ENCODE data around the gene DCTN5.
"Not testable (repeated sequence)": the region's sequence is repeated elsewhere in the genome, so short reads cannot be mapped to it uniquely, and the experiment has no call there.

The DCTN5 gene

DNA sequence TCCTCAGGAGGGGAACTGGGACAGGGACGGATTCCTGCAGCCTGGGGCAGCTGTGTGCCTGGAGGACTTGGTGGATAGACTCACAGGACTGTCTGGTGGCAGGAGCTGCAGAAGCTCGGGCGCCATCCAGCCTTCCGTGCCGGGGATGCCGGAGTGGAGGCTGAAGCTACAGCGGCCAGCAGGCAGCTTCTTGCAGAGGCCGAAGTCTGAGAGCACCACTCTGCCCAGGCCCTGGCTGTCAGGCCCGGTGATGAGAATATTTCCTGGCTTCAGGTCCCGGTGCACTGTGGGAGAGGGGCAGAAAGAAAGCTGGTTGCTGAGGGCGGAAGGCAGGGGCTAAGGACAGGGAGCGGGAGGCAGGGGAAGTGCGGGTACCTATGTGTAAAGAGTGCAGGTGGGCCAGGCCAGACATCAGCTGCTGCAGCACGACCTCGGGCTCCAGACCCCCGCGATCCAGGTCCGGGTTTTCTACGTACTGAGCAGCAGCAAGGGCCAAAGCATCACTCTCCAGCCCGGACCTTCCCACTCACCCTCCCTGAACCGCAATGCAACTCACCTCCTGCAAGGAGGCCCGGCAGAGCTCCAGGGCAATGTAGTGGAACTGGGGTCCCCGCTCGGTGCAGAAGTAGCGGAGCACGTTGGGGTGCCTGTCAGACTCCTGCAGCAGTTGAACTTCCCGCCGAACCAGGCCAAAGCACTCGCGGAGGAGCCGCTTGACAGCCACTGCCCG is 53.5 kb downstream of the DCTN5 start:
- no peak for DNase-seq

DNA sequence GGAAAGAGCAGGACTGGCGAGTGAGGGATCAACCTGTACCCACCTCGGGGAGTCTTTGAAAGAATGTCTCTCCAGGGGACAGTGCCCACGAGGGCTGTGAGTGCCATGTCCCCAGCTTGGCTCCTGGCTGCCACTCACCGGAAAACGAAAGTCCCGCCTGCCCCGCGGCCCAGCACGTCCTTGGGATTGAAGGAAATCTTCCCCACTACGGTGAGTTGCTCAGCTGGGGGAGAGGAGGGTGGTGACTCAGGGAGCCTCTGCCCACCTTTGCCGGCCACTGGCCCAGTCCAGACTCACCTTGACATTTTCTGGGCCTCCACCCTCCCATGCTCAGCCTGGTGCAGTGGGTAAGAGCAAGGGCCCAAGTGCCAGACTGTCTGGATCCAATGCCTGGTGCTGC is 54.5 kb downstream of the DCTN5 start:
- DNase-seq = no peak

DNA sequence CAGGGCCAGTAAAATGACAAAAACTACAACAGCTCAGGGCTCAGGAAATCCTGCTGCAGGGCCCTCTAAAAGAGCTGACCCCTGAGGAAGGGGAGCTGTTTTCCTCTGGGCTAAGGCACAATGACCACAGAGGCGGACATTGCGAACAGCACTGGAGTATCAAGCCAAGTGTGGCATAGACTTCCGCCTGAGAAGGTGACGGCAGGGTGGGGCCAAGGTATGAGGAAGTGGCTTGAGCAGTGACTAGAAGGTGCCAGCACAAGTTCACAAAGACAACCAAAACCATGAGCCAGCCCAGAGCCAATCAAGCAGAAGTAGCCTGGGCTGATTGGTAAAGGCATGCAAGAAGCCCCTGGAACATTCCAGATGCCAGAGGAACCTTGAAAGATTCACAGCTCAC is 57.8 kb downstream of the DCTN5 start:
- peak; percentile 23 for DNase-seq

DNA sequence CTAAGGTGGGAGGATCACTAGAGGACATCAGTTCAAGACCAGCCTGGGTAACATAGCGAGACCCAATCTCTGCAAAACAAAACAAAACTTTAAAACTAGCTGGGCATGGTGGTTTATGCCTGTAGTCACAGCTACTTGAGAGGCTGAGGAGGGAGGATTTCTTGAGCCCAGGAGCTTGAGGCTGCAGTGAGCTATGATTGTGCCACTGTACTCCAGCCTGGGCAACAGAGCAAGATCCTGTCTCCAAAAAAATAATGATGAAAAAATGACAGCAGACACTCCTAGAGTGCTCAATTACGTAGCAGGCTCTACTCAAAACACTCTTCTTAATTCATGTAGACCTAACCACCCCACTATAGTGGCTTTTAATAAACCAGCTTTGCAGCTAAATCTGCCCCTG is 58.8 kb downstream of the DCTN5 start:
- no peak for DNase-seq

DNA sequence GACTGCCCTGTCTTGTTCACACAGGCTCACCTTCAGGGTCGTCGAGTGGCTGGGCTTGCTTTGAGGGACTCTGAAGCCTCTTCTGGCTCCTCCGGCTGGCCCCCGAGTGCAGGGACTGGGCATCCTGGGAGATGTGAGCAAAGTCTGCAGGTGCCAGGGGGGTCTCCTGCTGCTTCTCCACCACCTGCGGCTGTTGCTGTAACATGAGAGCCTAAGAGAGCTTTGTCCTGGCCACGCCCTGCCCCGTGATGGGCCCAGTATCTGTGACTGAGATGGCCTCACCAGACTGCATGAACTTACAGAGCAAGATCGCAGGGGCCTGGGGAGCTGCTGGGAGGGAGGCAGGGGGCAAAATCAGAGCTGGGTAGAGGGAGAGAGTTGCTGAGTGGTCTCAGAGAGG is 59.2 kb downstream of the DCTN5 start:
- DNase-seq = no peak

DNA sequence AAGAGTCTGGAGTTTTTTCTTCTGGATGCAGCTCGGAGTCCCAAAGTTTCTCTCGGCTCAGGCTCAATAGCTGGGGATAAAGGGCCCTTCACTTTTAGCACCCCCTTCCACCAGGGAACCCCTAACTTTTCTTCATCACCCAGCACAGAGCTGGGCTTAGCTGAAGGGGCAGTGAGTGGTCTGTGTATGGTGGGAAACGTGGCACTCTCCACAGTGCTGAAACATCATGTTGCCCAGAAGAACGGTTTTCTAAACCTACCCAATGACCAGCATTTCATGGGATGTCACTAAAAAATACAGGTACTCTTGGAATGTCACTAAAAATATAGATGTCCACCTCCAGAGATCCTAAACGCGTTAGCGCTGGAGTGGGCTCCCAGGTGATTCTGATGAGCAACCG is 59.8 kb downstream of the DCTN5 start:
- no peak for DNase-seq

DNA sequence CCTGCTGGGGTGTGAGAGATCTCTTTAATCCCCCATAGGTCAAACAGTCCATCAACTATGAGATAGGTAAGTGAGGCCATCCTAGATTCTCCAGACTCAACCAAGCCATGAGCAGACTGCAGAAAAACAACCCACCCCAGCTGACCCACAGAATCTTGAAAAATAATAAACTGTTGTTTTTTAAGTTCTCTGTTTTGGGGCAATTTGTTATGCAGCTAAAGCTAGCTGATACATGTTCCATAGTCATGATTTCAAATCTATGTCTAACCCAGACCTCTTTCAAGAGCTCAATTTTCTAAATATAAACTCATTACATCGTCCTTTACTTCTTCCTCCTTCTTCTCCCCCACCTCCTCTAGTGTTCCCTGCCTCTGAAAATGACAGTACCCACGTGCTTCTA is 61.7 kb downstream of the DCTN5 start:
- DNase-seq = no peak

DNA sequence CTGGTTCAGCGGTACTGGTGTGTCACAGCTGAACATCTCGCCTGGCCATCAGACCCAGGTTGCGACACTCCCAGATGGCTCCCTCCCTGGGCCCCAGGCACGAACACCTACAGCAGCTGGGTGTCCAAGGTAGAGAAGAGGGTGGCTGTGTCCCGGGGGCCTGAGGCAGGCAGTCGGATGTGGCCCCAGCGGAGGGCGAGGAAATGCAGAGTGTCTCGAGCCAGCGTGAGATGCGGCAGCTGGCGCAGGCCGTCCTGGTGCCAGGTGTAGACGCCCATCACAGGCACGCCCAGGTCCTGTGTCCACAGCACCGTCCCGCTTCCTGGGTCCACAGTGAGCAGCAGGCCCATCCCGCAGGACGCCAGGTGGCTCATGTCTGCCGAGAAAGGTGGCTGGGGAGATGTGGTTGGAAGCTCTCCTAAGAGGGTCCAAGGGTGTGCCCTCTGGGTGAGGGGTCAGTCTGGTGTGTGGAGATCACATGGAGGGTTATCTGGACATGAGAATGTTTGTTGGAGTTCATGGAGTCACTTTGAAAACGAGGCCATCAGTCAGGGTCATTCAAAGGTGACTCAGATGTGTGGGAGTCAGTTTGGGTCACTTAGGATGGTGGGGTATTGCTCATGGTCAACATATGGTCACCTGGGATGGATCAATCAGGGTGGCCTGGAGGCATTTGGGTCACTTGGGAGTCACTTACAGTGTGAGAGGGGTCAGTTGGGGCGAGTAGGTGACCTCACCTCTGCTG is 63.7 kb downstream of the DCTN5 start:
- no peak for DNase-seq

DNA sequence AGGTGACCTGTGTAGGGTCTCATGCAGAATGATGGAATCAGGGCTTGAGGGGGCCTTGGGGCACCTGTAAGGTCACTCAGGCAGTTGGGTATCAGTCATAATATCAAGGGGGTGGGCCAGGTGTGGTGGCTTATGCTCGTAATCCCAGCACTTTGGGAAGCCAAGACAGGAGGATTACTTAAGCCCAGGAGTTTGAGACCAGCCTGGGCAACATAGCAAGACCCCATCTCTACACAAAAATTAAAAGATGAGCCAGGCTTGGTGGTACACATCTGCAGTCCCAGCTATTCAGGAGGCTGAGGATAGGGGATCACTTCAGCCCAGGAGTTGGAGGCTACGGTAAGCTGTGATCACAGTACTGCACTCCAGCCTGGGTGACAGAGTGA is 64.2 kb downstream of the DCTN5 start:
- no peak for DNase-seq

DNA sequence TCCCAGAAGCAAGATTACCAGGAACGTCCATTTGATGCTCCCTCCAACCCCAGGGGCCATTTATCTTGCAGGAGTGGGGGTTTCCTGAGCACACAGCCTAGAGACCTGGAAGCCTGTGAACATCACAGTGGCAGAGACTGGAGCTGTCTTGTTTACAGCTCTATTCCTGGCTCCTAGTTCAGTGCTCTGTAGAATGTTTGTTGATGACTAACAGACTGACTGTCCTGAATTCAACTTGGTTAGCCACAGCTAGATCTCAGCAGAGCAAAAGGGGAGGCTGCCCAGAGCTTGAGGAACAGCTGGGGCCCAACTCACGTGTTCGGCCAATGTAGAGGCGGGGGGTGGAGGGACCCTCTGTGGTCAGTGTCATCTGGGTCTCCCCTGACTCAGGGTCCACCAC is 65.2 kb downstream of the DCTN5 start:
- no peak for DNase-seq

DNA sequence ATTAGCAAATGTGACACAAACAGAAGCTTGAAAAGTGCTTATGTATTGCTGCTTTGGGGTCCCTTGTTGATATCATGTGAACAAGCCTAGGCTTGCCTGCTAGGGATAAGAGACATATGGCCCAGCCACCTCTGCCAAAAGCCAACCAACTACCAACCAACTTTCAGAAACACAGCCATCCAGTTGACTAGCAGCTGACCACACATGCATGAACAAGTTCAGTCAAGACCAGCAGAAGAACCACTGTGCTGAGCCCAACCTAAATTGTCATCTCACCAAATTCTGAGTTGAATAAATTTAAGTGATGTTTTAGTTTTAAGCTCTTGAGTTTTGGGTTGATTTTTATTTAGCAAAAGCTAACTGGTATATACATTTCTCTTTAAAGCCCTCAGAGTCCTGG is 68.3 kb downstream of the DCTN5 start:
- DNase-seq = no peak

DNA sequence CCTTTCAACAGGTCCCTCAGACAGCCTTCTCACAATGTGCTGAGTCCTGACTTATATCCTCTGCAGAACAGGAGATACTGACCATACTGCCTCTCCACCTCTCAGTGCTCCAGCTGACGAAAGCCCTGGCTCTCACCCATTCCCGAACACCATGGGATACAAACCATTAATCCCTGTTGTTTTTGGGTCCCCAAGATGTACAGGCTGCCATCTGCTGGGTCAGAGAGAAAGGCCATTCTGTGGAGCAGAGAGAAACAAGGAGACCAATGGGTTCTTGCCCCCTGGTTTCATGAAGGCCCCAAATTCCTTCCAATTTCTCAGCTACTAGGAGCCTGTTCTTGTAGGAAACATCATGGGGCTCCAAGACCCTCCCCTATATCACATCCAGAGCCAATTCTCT is 68.7 kb downstream of the DCTN5 start:
- no peak for DNase-seq

DNA sequence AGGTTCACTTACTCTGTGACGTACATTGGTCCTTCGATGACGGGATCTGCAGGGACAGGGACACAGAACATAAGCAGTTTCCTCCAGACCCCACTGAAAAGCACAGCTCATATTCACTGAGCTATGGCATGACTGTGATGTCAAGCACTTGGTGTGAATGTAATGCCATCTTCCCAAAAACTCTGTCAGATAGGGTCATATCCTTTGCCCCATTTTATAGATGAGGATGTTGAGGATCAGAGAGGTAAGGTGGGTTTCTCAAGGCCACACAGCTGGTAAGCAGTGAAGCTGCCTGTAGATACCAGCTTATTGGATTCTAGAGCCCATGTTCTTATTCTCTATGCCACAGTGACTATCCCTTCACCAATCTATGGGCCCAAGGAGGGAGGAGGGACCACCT is 69.2 kb downstream of the DCTN5 start:
- DNase-seq = no peak

DNA sequence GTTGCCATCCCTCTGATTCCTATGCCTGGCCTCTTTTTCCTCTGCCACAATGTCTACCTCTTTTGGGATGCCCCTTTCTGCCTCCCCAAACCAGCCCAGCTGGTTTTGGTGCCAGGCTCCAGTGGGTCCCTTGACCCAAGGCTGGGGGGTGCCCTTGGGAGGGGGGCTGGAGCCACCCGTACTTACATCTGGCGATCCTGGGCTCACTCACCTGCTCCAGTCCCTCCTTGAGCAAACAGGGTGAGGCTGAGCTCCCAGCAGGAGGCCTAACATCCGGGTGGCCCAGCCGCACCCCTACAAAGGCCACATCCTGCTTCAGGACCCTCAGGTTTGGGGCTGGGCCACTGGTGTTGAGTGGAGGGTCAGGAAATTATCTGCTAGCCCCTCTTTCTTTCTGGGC is 70.5 kb downstream of the DCTN5 start:
- DNase-seq = no peak

DNA sequence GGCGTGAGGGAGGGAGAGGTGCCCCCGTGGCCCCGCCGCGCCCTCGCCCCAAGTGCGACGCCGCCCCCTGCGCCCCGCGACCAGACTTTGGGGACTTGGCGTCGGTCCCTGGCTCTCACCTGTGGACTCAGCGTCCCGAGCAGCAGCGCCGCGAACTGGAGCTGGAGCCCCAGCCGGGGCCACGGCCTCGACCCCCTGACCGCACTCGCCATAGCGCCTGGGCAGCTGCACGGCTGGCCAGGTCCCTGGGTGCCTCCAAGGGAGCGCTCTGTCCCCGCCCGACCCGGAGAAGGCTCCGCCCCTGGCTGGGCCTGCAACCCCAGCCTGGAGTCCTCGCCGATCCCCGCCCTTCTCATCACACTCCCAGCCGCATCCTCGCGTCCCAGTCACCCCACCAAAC is 71.7 kb downstream of the DCTN5 start, which contains the start of gene ERN2:
ERN2 (minus strand) TSS at position 247 of the 400 bp plus-strand sequence; CDS start at position 212, 35 bp downstream.
- no peak for DNase-seq

DNA sequence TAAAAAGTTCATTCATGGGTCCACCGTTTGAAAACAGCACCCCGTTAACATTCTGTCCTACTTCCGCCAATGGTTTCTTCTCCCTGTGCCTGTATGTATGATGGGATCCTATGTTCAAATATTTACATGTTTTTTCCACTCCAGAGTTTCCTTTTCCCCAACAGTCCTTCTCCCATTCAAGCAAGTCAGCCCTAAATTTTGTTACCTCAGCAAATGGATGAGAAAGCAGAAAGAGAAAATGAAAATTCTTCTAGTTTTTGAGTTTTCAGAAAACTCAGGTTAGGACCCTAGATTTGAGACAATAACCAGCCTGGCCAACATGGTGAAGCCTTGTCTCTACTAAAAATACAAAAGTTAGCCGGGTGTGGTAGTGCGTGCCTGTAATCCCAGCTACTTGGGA is 75.2 kb downstream of the DCTN5 start:
- DNase-seq = no peak

DNA sequence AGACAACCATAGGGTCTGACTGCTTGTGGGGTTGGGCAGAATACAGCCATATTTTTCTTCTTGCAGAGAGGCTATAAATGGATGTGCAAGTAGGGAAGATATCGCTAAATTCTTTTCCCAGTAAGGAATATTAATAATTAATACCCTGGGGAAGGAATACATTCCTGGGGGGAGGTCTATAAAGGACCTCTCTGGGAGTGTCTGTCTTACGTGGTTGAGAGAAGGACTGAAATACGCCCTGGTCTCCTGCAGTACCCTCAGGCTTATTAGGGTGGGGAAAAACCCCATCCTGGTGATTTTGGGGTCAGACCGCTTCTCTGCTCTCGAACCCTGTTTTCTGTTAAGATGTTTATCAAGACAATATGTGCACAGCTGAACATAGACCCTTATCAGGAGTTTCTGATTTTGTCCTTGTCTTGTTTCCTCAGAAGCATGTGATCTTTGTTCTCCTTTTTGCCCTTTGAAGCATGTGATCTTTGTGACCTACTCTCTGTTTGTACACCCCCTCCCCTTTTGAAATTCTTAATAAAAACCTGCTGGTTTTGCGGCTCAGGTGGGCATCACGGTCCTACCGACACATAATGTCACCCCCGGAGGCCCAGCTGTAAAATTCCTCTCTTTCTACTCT is 81.5 kb downstream of the DCTN5 start:
- DNase-seq = not testable (repeated sequence)

DNA sequence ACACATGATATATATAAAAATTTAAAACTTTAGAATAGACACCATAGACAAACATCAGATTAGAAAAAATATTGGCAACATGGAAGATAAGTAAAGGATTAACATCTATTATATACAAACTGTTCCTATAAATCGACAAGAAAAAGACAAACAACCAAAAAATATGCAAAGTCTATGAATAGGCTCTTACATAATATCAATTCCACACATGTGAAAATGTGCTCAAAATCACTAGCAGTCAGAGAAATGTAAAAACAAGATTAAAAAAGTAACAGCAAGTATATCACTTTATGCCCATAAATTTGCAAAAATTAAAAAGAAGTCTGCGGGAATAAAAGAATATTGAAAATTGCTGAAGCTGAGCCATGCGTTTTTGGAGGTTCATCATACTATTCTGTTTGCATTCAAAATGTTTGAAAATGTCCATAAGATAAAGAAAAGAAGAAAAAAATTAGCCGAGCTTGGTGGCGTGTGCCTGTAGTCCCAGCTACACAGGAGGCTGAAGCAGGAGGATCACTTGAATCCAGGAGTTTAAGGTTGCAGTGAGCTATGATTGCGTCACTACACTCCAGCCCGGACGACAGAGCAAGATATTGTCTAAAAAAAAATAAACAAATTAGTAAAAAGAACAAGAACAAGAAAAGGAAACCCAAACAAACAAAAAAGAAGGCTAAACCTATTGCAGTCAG is 83.0 kb downstream of the DCTN5 start:
- DNase-seq = no peak

DNA sequence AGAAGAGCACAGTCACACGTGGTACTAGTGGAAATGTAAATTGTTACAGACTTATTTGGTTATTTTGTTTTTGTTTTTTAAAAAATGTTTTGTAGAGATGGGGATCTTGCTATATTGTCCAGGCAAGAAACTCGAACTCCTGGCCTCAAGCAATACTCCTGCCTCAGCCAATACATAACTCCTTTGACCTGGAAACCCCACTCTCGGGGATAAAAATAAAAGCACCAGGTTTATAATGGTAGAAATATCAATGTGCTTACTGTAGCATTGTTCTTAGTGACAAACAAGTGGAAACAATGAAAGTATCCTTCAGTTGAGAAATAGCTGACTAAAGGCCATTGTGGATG is 83.5 kb downstream of the DCTN5 start:
- no peak for DNase-seq

DNA sequence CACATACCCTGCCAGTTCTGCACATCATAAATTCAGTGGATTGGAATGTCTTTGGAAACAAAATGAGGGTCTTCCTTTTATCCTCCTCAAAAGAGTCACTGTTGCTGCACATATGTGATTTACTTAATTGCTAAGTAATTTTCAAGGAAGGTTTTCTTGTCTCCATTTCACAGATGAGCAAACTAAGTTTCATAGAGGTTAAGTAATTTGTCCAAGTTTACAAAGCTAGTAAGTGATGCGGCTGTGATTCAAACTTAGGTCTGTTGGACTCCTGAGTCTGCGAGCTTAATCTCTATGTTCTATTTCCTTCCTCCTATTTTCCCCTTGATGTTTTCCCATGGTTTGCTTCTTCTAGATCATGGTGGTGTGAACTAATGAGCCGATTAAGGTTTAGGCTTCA is 85.4 kb downstream of the DCTN5 start:
- DNase-seq = no peak
